HUES64 (cell line): Measurements from ENCODE around the gene SLC12A8.
"Not testable (repeated sequence)": the region's sequence is repeated elsewhere in the genome, so short reads cannot be mapped to it uniquely, and the experiment has no call there.

Experiments
- H3K27ac ChIP-seq: 2 replicates; pipeline ENCODE4 v1.7.0; 2013; ENCODE audit warnings: low read depth, low read length, inconsistent platforms
- H3K27me3 ChIP-seq: 2 replicates; pipeline ENCODE4 v1.6.1; 2013; ENCODE audit warnings: mild to moderate bottlenecking, low read length; ENCODE audit not compliant: insufficient read depth
- H3K36me3 ChIP-seq: 2 replicates; pipeline ENCODE4 v1.6.1; 2013; ENCODE audit warnings: mild to moderate bottlenecking, low read length; ENCODE audit not compliant: insufficient read depth
- H3K4me1 ChIP-seq: 2 replicates; pipeline ENCODE4 v1.6.1; 2013; ENCODE audit warnings: mild to moderate bottlenecking, low read length, moderate library complexity; ENCODE audit not compliant: insufficient read depth
- H3K4me3 ChIP-seq: 2 replicates; pipeline ENCODE4 v1.5.1; 2013; ENCODE audit warnings: mild to moderate bottlenecking, low read length, moderate library complexity
- H3K9ac ChIP-seq: 2 replicates; pipeline ENCODE4 v1.6.1; 2013; ENCODE audit warnings: mild to moderate bottlenecking, low read depth, low read length
- H3K9me3 ChIP-seq: 2 replicates; pipeline ENCODE4 v1.6.1; 2013; ENCODE audit warnings: low read depth, low read length; ENCODE audit not compliant: insufficient read depth
- WGBS: fragments of 150-250, 120-280 bp; methylation state at CpG from one replicate; pipeline ENCODE4 v1.1.7; 2013; ENCODE audit warnings: missing lambda C conversion rate; 5-methylcytosine and 5-hydroxymethylcytosine counted together

SLC12A8 gene

DNA sequence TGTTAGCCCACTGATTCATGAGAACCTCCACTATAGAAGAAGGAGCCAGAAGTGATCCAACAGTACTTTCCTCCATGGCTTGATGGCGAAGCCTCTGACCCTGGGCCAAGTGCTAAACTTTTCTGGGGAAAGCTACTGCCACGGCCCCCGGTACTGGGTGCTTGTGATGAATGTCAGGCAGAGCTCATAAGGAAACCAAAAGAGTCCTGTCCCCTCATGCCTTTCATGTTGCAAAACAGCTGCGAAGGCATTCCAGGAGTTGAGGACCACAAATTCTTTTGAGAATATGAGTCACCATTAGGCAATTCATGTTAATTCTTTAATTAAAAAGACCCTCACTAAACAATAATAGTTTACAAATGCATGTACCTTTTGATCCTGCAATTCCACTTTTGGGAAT is 130.2 kb downstream of the SLC12A8 start:
- not testable (repeated sequence) for H3K27ac ChIP-seq, H3K4me3 ChIP-seq, H3K9ac ChIP-seq, H3K27me3 ChIP-seq, H3K4me1 ChIP-seq, H3K9me3 ChIP-seq
- 71% methylated on average over 4 of the region's 4 CpGs for WGBS
- 0 out of 2 replicates have a peak, but pooled peaks cover 10% of the 10 kb centered on the region for H3K36me3 ChIP-seq

DNA sequence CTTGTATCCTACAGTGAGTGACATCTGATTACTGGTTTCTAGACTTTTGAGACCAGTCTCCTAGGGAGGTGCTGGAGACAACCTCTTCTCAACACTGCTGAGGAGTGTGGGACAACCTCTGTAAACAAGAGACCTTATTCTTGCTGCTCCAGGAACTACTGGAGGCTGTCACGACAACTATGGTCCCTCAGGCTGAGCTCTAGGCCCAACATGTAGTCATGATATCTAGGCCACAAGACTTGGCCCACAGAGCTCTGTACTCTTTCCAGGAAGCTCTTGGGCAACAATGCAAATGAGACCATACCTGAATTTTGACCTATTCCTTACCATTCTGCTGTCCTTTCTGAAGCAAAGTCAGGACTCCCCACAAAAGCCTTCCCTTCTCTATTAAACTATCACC is 132.5 kb downstream of the SLC12A8 start:
- H3K4me1 ChIP-seq = no peaks in the 10 kb centered on the region
- H3K9me3 ChIP-seq = no peaks in the 10 kb centered on the region
- H3K4me3 ChIP-seq = no peak overlapping the region
- WGBS = 97% methylated on average over 1 of the region's 1 CpG
- H3K36me3 ChIP-seq = 0 out of 2 replicates have a peak, but pooled peaks cover 7% of the 10 kb centered on the region
- no peak overlapping the region for H3K9ac ChIP-seq
- H3K27ac ChIP-seq = no peak overlapping the region
- no peaks in the 10 kb centered on the region for H3K27me3 ChIP-seq

DNA sequence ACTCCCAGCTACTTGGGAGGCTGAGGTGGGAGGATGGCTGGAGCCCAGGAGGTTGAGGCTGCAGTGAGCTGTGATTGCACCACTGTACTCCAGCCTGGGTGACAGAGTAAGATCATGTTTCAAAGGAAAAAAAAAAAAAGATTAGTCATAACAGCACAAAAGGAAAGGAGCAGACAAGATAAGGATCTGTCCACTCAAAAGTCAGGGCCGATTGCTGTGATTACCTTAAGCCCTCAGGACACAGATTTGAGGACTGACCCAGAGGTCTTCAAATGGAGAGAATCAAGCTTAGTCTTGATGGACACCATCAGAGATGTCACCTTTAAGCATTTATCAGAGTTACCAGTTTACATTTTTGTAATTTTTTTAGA is 132.9 kb downstream of the SLC12A8 start:
- Histone ChIP-seq H3K9ac (no peak overlapping the region), H3K4me1 (no peaks in the 10 kb centered on the region)

DNA sequence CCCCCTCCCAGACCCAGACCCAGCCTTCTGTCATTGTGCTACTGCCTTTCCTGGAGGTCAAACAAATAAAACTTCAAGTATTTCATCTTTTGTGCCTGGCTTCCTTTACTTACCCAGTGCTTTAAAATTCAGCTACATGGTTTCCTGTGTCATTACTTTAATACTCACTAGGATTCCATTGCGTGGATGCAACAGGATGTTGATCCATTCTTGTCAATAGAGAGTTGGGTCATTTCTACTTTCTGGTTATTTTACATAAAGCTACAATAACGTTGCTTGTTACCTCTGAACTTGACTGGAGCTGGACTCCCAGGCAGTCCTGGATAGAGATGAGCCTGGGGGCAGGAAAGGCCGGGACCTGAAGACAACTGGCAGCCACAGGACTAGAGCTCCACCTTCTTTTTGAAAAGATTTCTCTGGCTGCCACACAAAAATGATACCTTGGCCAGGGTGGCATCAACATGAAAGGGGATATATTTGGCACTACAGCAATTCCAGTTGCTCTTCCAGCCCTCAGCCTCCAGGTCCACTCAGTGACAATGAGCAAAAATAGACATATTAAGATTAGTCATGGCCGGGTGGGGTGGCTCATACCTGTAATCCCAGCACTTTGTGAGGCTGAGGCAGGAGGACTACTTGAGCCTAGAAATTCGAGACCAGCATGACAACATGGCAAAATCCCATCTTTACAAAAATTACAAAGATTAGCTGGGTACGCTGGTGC is 133.4 kb downstream of the SLC12A8 start:
- H3K9me3 ChIP-seq = no peaks in the 10 kb centered on the region
- no peak overlapping the region for H3K4me3 ChIP-seq
- 91% methylated on average over 6 of the region's 6 CpGs for WGBS
- 0 out of 2 replicates have a peak, but pooled peaks cover 7% of the 10 kb centered on the region for H3K36me3 ChIP-seq
- no peaks in the 10 kb centered on the region for H3K27me3 ChIP-seq
- H3K4me1 ChIP-seq = no peaks in the 10 kb centered on the region
- no peak overlapping the region for H3K27ac ChIP-seq
- H3K9ac ChIP-seq = no peak overlapping the region

More for the DNA sequence above, 132.9 kb downstream of the SLC12A8 start:
- Histone ChIP-seq H3K36me3 (0 out of 2 replicates have a peak, but pooled peaks cover 7% of the 10 kb centered on the region), H3K9me3 (no peaks in the 10 kb centered on the region), H3K27me3 (no peaks in the 10 kb centered on the region), H3K4me3 (no peak overlapping the region), H3K27ac (no peak overlapping the region)
- 93% methylated on average over 1 of the region's 1 CpG for WGBS

- WGBS = 91% methylated on average over 3 of the region's 3 CpGs
- Histone ChIP-seq H3K9ac (no peak overlapping the region), H3K4me3 (no peak overlapping the region), H3K4me1 (no peaks in the 10 kb centered on the region), H3K36me3 (0 out of 2 replicates have a peak, but pooled peaks cover 3% of the 10 kb centered on the region), H3K27ac (no peak overlapping the region), H3K27me3 (no peaks in the 10 kb centered on the region), H3K9me3 (no peaks in the 10 kb centered on the region)
Observed at GRCh38 chr3:125077864-125078263, 134.7 kb downstream of the SLC12A8 start.

GRCh38 chr3:125076464-125076863 is 136.1 kb downstream of the SLC12A8 start:
- WGBS = 23% methylated on average over 1 of the region's 1 CpG
- H3K4me3 ChIP-seq = no peak overlapping the region
- no peak overlapping the region for H3K9ac ChIP-seq
- H3K4me1 ChIP-seq = no peaks in the 10 kb centered on the region
- no peak overlapping the region for H3K27ac ChIP-seq
- no peaks in the 10 kb centered on the region for H3K27me3 ChIP-seq
- 0 out of 2 replicates have a peak, but pooled peaks cover 2% of the 10 kb centered on the region for H3K36me3 ChIP-seq
- no peaks in the 10 kb centered on the region for H3K9me3 ChIP-seq

DNA sequence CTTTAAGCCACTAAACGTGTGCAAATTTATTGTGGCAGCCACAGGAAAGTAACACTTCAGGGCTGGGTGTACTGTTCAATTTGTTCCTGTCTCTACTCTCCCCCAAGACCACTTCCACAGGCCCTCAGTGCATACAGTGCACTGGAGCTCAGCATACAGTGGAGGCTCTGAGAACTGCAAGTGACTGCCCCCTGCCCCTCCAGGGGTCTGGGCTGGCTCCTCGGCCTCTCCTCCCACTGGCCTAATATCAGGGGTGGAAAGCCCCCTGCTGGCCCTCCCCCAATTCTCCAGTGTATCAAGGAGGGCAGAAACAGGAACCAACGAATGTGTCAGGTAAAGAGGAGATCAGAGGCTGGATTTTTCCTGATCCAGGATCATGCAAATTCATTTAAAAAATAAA is 136.8 kb downstream of the SLC12A8 start:
- no peaks in the 10 kb centered on the region for H3K4me1 ChIP-seq
- no peak overlapping the region for H3K9ac ChIP-seq
- 52% methylated on average over 3 of the region's 3 CpGs for WGBS
- 0 out of 2 replicates have a peak, but pooled peaks cover 2% of the 10 kb centered on the region for H3K36me3 ChIP-seq
- no peak overlapping the region for H3K27ac ChIP-seq
- H3K27me3 ChIP-seq = no peaks in the 10 kb centered on the region
- no peak overlapping the region for H3K4me3 ChIP-seq
- H3K9me3 ChIP-seq = no peaks in the 10 kb centered on the region

DNA sequence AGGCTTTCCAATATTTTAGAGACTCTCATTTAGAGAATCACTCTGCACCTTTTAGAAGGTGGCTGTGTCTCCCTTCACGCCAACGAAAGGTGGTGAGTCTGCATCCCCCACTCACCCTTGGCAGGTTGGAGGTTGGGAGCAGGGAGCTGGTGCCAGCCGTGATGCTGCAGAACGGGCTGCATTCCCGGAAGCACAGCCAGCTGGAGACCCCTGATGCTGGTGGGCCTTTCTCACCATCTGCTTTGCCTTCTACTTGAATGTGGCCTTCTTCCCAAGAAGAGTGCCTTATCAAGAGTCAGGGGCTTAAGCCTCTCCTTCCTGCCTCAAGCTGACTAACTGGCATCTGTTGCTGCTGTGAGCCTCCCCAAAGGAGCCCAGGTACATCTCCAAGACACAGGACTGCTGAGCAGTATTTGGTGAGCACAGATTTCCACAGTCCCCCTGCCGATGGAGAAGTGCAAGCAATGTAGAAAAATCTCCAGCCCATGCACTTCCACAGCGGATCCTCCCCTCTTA is 139.1 kb downstream of the SLC12A8 start:
- no peaks in the 10 kb centered on the region for H3K36me3 ChIP-seq
- H3K4me3 ChIP-seq = no peak overlapping the region
- no peak overlapping the region for H3K9ac ChIP-seq
- no peaks in the 10 kb centered on the region for H3K27me3 ChIP-seq
- H3K4me1 ChIP-seq = no peaks in the 10 kb centered on the region
- WGBS = 94% methylated on average over 7 of the region's 7 CpGs
- no peaks in the 10 kb centered on the region for H3K9me3 ChIP-seq
- H3K27ac ChIP-seq = no peak overlapping the region

- H3K9ac ChIP-seq = no peak overlapping the region
- H3K4me1 ChIP-seq = no peaks in the 10 kb centered on the region
- 95% methylated on average over 4 of the region's 4 CpGs for WGBS
- no peaks in the 10 kb centered on the region for H3K27me3 ChIP-seq
- no peak overlapping the region for H3K27ac ChIP-seq
- no peaks in the 10 kb centered on the region for H3K36me3 ChIP-seq
- H3K4me3 ChIP-seq = no peak overlapping the region
- no peaks in the 10 kb centered on the region for H3K9me3 ChIP-seq
Observed at GRCh38 chr3:125072749-125073389, 139.7 kb downstream of the SLC12A8 start.

- Histone ChIP-seq H3K36me3 (no peaks in the 10 kb centered on the region), H3K4me1 (0 out of 2 replicates have a peak, but pooled peaks cover 3% of the 10 kb centered on the region), H3K27ac (no peak overlapping the region), H3K9ac (no peak overlapping the region), H3K27me3 (no peaks in the 10 kb centered on the region), H3K4me3 (no peak overlapping the region), H3K9me3 (no peaks in the 10 kb centered on the region)
Observed at GRCh38 chr3:125072301-125072700, 140.2 kb downstream of the SLC12A8 start.

GRCh38 chr3:125069968-125070745 is 142.4 kb downstream of the SLC12A8 start:
- no peak overlapping the region for H3K27ac ChIP-seq
- WGBS = 92% methylated on average over 6 of the region's 7 CpGs
- no peak overlapping the region for H3K4me3 ChIP-seq
- no peaks in the 10 kb centered on the region for H3K27me3 ChIP-seq
- H3K9me3 ChIP-seq = no peaks in the 10 kb centered on the region
- H3K36me3 ChIP-seq = no peaks in the 10 kb centered on the region
- H3K4me1 ChIP-seq = peaks cover 6% of the 10 kb centered on the region; the same call in 1 of the 2 replicates
- no peak overlapping the region for H3K9ac ChIP-seq
